K562 (cell line): ENCODE measurements around the gene PPP1R14B. TPM values are rescaled to one million over a fixed set of nuclear protein-coding genes. Genes with fewer than 3 reads are reported as not detected.

Experiments
- ATAC-seq: fragments of 200-7000 bp; cut with Tn5 transposase; 3 replicates; pipeline ENCODE4 v1.9.1; 2020; ENCODE audit warnings: moderate library complexity
- BruUV-seq: library from RNA; stranded (reverse); fragments of 400-500 nt; replicated peaks from 2 replicates; lab custom pipeline; 2021; lab: Mats Ljungman, UMichigan
- CTCF ChIA-PET: fragments of 300-600 bp; formaldehyde crosslinking; extraction: SDS; loops from one replicate; lab custom pipeline; 2021; ENCODE audit warnings: low intra/inter-chr PET ratio; lab: Yijun Ruan, JAX
- POLR2A ChIA-PET: fragments of 300-600, 350-650 bp; sonication (Branson Sonifier 250); formaldehyde crosslinking; extraction: SDS; loops from one replicate; lab custom pipeline; 2021; ENCODE audit warnings: antibody characterized with exemption, inconsistent platforms; lab: Yijun Ruan, JAX
- DNase-seq, 4 experiments: peaks; one replicate each; pipeline versions ENCODE4 v3.0.0 to v3.0.0-alpha.2; 2011 to 2018; ENCODE audit warnings: low spot score in 3 of 4, mixed read lengths in 3 of 4; ENCODE audit errors: extremely low read depth in 1 of 4
- FAIRE-seq: peaks from 2 replicates; lab custom pipeline; 2011; peaks lifted over from hg19 to GRCh38; lab: Jason Lieb, UNC
- H2AFZ ChIP-seq: 2 replicates; pipeline ENCODE4 v1.6.0; 2011; ENCODE audit warnings: low read depth, low read length, control low read depth, inconsistent platforms
- H3K27ac ChIP-seq: fragments of 200-600 bp; 3 replicates; pipeline ENCODE4 v1.8.0; 2011; ENCODE audit warnings: low read depth, mild to moderate bottlenecking, control low read depth, inconsistent platforms, low read length, moderate library complexity, mixed read lengths; ENCODE audit errors: extremely low read depth
- H3K27me3 ChIP-seq, 2 experiments: fragments of 300-600 bp in 1 of 2; 2 replicates in 1 of 2; 3 replicates in 1 of 2; pipeline versions ENCODE4 v1.6.0 to v1.8.0; 2011; ENCODE audit warnings: inconsistent platforms in 2 of 2, low read length in 2 of 2, mild to moderate bottlenecking in 1 of 2, mixed read lengths in 1 of 2, moderate library complexity in 1 of 2; ENCODE audit not compliant: control insufficient read depth in 2 of 2, insufficient read depth in 2 of 2
- H3K36me3 ChIP-seq: fragments of 300-600 bp; 3 replicates; pipeline ENCODE4 v1.8.0; 2011; ENCODE audit warnings: mild to moderate bottlenecking, low read length, inconsistent platforms; ENCODE audit not compliant: control insufficient read depth, insufficient read depth
- H3K4me1 ChIP-seq, 2 experiments: fragments of 200-600 bp in 1 of 2; replicated peaks in 1 of 2; 2 replicates in 1 of 2; 3 replicates in 1 of 2; pipeline versions ENCODE4 v1.5.1 to v1.8.0; 2011; ENCODE audit warnings: inconsistent platforms in 2 of 2, low read length in 2 of 2, mild to moderate bottlenecking in 1 of 2, mixed read lengths in 1 of 2, moderate library complexity in 1 of 2; ENCODE audit not compliant: control insufficient read depth in 2 of 2, insufficient read depth in 2 of 2
- H3K4me2 ChIP-seq: 2 replicates; pipeline ENCODE4 v1.6.1; 2011; ENCODE audit warnings: low read length, control low read depth, inconsistent platforms, mixed read lengths; ENCODE audit not compliant: insufficient read depth
- H3K4me3 ChIP-seq: fragments of 200-600 bp; sonication (generic), shearing (Covaris generic); 2 replicates; pipeline ENCODE4 v1.5.1; 2016; ENCODE audit warnings: control low read depth, inconsistent platforms
- H3K79me2 ChIP-seq: fragments of 200-600 bp; 3 replicates; pipeline ENCODE4 v1.8.0; 2011; ENCODE audit warnings: low read length, inconsistent platforms; ENCODE audit not compliant: control insufficient read depth, insufficient read depth
- H3K9ac ChIP-seq, 2 experiments: 2 replicates each; pipeline versions ENCODE4 v1.6.0 to v1.6.1; 2011; ENCODE audit warnings: low read depth in 2 of 2, low read length in 2 of 2, control low read depth in 1 of 2, inconsistent platforms in 1 of 2, mild to moderate bottlenecking in 1 of 2, mixed read lengths in 1 of 2; ENCODE audit not compliant: insufficient read depth in 1 of 2
- H3K9me1 ChIP-seq: one replicate; pipeline ENCODE4 v1.6.0; 2011; ENCODE audit warnings: inconsistent platforms, mild to moderate bottlenecking, low read length, moderate library complexity; ENCODE audit not compliant: control insufficient read depth, insufficient read depth
- H3K9me3 ChIP-seq: replicated peaks from 2 replicates; pipeline ENCODE4 v1.5.1; 2011; ENCODE audit warnings: low read depth, low read length, inconsistent platforms; ENCODE audit not compliant: control insufficient read depth, insufficient read depth
- H4K20me1 ChIP-seq: replicated peaks from 2 replicates; pipeline ENCODE4 v1.6.1; 2011; ENCODE audit warnings: low read length, inconsistent platforms, mixed read lengths; ENCODE audit not compliant: control insufficient read depth, insufficient read depth
- BRCA1 ChIP-seq, 2 experiments: fragments of 450-650 bp in 1 of 2; sonication (generic) in 1 of 2; formaldehyde crosslinking in 1 of 2; IDR thresholded peaks; 2 replicates each; pipeline versions ENCODE4 v1.5.0 to v1.6.1; 2017 to 2020; ENCODE audit warnings: mild to moderate bottlenecking in 1 of 2, missing genetic modification reagents in 1 of 2
- C11orf30 ChIP-seq: fragments of 450-650 bp; IDR thresholded peaks from 2 replicates; pipeline ENCODE4 v1.6.1; 2016; ENCODE audit warnings: low read depth, mild to moderate bottlenecking
- CBX2 ChIP-seq: fragments of 200-600 bp; sonication (generic); IDR thresholded peaks from one replicate; pipeline ENCODE4 v1.6.1; 2012; ENCODE audit warnings: mild to moderate bottlenecking, low read length, inconsistent platforms; ENCODE audit not compliant: insufficient read depth, poor library complexity, severe bottlenecking
- CEBPB ChIP-seq: fragments of 450-650 bp; IDR thresholded peaks from 2 replicates; pipeline ENCODE4 v1.6.1; 2016; ENCODE audit warnings: missing genetic modification characterization, missing compliant biosample characterization
- CEBPG ChIP-seq, 3 experiments: fragments of 200-800 bp in 1 of 3; sonication (Bioruptor generic) in 1 of 3; sonication (generic) in 1 of 3; formaldehyde crosslinking in 1 of 3; IDR thresholded peaks in 2 of 3; conservative IDR thresholded peaks in 1 of 3; 2 replicates each; pipeline versions ENCODE4 v1.6.1 to v1.8.0; 2016 to 2022; ENCODE audit warnings: missing compliant biosample characterization in 2 of 3, missing genetic modification characterization in 2 of 3, mild to moderate bottlenecking in 1 of 3, missing genetic modification reagents in 1 of 3
- HDGF ChIP-seq: fragments of 450-650 bp; IDR thresholded peaks from 2 replicates; pipeline ENCODE4 v1.6.1; 2016
- HNRNPL ChIP-seq: fragments of 200-400 bp; formaldehyde crosslinking; IDR thresholded peaks from 2 replicates; pipeline ENCODE4 v1.6.1; 2017; ENCODE audit warnings: low read depth, mild to moderate bottlenecking, low read length
- MAFG ChIP-seq: fragments of 450-650 bp; conservative IDR thresholded peaks from 2 replicates; pipeline ENCODE4 v1.6.1; 2016; ENCODE audit warnings: missing genetic modification characterization, missing compliant biosample characterization
- NR2F6 ChIP-seq: fragments of 450-650 bp; formaldehyde crosslinking; IDR thresholded peaks from 2 replicates; pipeline ENCODE4 v1.4.0; 2020; ENCODE audit warnings: mild to moderate bottlenecking
- PHB2 ChIP-seq: fragments of 450-650 bp; IDR thresholded peaks from 2 replicates; pipeline ENCODE4 v1.6.1; 2017; ENCODE audit warnings: low read depth
- SMAD1 ChIP-seq: fragments of 150-350 bp; IDR thresholded peaks from 2 replicates; pipeline ENCODE4 v1.6.1; 2014; ENCODE audit warnings: low read length, low read depth; ENCODE audit not compliant: partially characterized antibody
- SMARCA5 ChIP-seq: fragments of 450-650 bp; IDR thresholded peaks from 2 replicates; pipeline ENCODE4 v1.6.1; 2016
- TRIM24 ChIP-seq, 2 experiments: fragments of 450-650 bp; IDR thresholded peaks; 2 replicates each; pipeline ENCODE4 v1.6.1; 2016
- ZFX ChIP-seq: sonication (generic); formaldehyde crosslinking; IDR thresholded peaks from 2 replicates; pipeline ENCODE4 v1.8.0; 2022; ENCODE audit warnings: mild to moderate bottlenecking, missing genetic modification reagents, moderate library complexity
- ZNF133 ChIP-seq: fragments of 250-450 bp; sonication (Bioruptor Pico); IDR thresholded peaks from 2 replicates; pipeline ENCODE4 v1.4.0; 2020; ENCODE audit warnings: mild to moderate bottlenecking
- ZNF316 ChIP-seq: fragments of 450-650 bp; IDR thresholded peaks from 2 replicates; pipeline ENCODE4 v1.6.1; 2016
- WGBS: fragments of 100-300 bp; shearing (Covaris generic); methylation state at CpG from one replicate; pipeline ENCODE4 v1.1.6; 2016; ENCODE audit warnings: low coverage, mixed read lengths; ENCODE audit not compliant: insufficient coverage; ENCODE audit errors: missing lambda C conversion rate; 5-methylcytosine and 5-hydroxymethylcytosine counted together
- in situ Hi-C: fragments of 300-500 bp; cut with MboI; formaldehyde crosslinking; loops from 4 replicates; pipeline ENCODE4 v1.15.0; 2018; ENCODE audit warnings: inconsistent platforms, mixed read lengths
- intact Hi-C: fragments of 100-400 bp; cut with micrococcal nuclease; formaldehyde crosslinking; loops from 2 replicates; pipeline ENCODE4 v1.14.2; 2022
- polyA plus RNA-seq, 8 experiments: library from polyadenylated mRNA; depleted of rRNA in 4 of 8; stranded (reverse) in 5 of 8; unstranded in 3 of 8; fragments of >200 nt; fragmentation: Nextera tagmentation in 2 of 8; fragmentation: Illumina TruSeq in 1 of 8; extraction: Ambion mirVana in 2 of 8; extraction: Trizol in 1 of 8; gene quantifications; 2 replicates each; pipeline versions ENCODE4 v1.2.1 to v1.2.3, GENCODE V29; 2011 to 2014; ENCODE audit warnings: inconsistent platforms in 1 of 8, missing spikeins in 1 of 8
- total RNA-seq, 7 experiments: library from RNA; depleted of rRNA in 6 of 7; stranded (reverse); fragments of >200 nt in 6 of 7; fragmentation: Illumina TruSeq in 2 of 7; extraction: Trizol in 2 of 7; gene quantifications; 2 replicates each; pipeline versions ENCODE4 v1.2.1 to v1.2.3, GENCODE V29; 2011 to 2021; ENCODE audit warnings: low replicate concordance in 1 of 7
- TF ChIP-seq, protein P1 (sequence below): fragments of 450-650 bp; formaldehyde crosslinking; IDR thresholded peaks from 2 replicates; pipeline ENCODE4 v1.4.0; 2022; ENCODE audit warnings: mild to moderate bottlenecking, moderate library complexity
- TF ChIP-seq, protein P2 (sequence below): sonication (generic); formaldehyde crosslinking; IDR thresholded peaks from 2 replicates; pipeline ENCODE4 v1.8.1; 2023; ENCODE audit warnings: mild to moderate bottlenecking, missing genetic modification reagents

The PPP1R14B gene
- total and polyA plus RNA-seq, 9 of the 15 experiments (the other 6 are each of a cell fraction or from before 2014, with no cell fraction given): 7.7 to 566 (median 212) TPM

DNA sequence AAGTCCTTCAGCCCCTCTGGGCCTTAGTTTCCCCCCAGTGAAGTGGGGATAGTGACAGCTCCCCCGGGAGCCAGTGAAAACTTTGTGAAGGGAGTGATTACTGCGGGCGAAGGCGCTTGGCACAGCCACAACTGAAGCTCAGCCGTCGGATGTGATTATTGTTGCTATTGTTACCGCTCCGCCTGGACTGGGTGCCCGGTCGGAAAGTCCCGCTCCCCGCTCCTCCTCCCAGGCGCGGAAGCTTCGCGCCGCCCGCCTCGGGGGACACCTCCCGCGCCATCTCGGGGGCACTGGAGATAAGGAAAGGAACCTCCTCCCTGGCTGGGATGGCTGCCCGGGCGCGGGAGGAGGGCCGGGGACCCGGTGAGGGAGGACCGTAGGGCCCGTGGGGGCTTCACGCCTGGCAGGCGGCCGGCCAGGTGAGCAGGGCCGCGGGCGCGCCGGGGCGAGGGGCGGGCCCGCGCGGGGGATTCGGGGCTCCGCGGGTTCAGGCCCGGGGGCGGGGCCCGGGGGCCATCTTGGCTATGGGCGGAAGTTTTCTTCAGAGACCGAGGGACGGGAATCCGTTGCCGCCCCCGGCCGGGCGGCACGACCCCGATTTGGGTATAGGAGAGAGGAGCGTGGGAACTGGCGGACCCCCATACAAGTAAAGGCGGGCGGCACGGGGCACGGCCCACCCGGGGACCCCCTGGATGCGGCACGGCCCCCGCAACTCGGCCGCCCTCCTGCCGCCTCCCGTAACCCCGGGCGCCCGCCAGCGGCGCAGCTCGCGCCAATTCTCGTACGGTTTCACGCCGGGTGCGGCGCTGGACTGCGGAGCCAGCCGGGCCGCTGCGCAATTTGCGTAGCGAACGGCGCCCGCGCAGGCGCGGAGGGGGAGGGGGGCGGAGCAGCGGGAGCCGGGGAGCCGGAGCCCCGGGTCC, 38.5 kb upstream of the PPP1R14B start, which contains the start of gene GPR137:
Gene GPR137 (plus strand): TSS at position 887 of the 923 bp plus-strand sequence. CDS start 677 bp downstream, outside the sequence.
- H2AFZ ChIP-seq: peak within 1 kb of the TSS; percentile 93
- H3K4me2 ChIP-seq: peak within 1 kb of the TSS; percentile 80
- BruUV-seq: TSS peak; percentile 92
- no peaks in the 10 kb centered on the region for H3K9me3 ChIP-seq
- intact Hi-C loops: no loop called here
- peak within 1 kb of the TSS; percentile 79 for H3K27ac ChIP-seq
- peaks cover 12% of the 10 kb centered on the region; the same call in 1 of the 3 replicates for H3K79me2 ChIP-seq
- WGBS: under 1% methylated on average over 53 of the region's 102 CpGs
- no peaks in the 10 kb centered on the region for H3K9me1 ChIP-seq
- peak within 1 kb of the TSS; percentile 69 to 93 for H3K9ac ChIP-seq
- H3K4me3 ChIP-seq: peak within 1 kb of the TSS; percentile 91
- H4K20me1 ChIP-seq: no peaks in the 10 kb centered on the region
- in situ Hi-C loops: no loop called here
- no peaks in the 10 kb centered on the region for H3K27me3 ChIP-seq
- CTCF ChIA-PET: interaction anchor here (0.8 kb wide), 1 partner anchor 14 kb away, joined by 3 read pairs; no protein-coding TSS in a partner anchor
- H3K36me3 ChIP-seq: peaks cover 4% of the 10 kb centered on the region; the same call in 1 of the 3 replicates
- ATAC-seq (peak; percentile 77), FAIRE-seq (peak; percentile 52), DNase-seq (peak; percentile 87 to 97 (median 95))
- H3K4me1 ChIP-seq: peaks cover 7 to 43% of the 10 kb centered on the region in 2 experiments; a peak in 4 of 5 replicates
- POLR2A ChIA-PET: interaction anchor here (0.6 to 5.1 kb wide), 12 partner anchors 9 to 459 kb away, joined by 3 to 54 read pairs (median 4); partner anchors contain the start of genes ESRRA and FERMT3
- no peak for TF ChIP-seq MAFG
- TF ChIP-seq SMARCA5: no peak
- TF ChIP-seq NR2F6: no peak
- no peak for TF ChIP-seq CEBPG (CRISPR knock-in tag; IDR thresholded peaks at IDR 0.05)
- no peak for TF ChIP-seq CEBPG (tag; conservative IDR thresholded peaks at IDR 0.05 in 1 of 2, IDR thresholded peaks at IDR 0.05 in 1 of 2)
- TF ChIP-seq SMAD1: no peak
- peak; percentile 98 for TF ChIP-seq HNRNPL
- TF ChIP-seq C11orf30: no peak
- TF ChIP-seq, protein P1, sequence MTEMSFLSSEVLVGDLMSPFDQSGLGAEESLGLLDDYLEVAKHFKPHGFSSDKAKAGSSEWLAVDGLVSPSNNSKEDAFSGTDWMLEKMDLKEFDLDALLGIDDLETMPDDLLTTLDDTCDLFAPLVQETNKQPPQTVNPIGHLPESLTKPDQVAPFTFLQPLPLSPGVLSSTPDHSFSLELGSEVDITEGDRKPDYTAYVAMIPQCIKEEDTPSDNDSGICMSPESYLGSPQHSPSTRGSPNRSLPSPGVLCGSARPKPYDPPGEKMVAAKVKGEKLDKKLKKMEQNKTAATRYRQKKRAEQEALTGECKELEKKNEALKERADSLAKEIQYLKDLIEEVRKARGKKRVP (CRISPR knock-in tag): no peak
- TF ChIP-seq TRIM24 (IDR thresholded peaks at IDR 0.05): no peak
- TF ChIP-seq ZFX (CRISPR knock-in tag): peak; percentile 71
- TF ChIP-seq PHB2: no peak
- no peak for TF ChIP-seq ZNF316
- TF ChIP-seq CBX2: no peak
- no peak for TF ChIP-seq HDGF
- TF ChIP-seq, protein P2, sequence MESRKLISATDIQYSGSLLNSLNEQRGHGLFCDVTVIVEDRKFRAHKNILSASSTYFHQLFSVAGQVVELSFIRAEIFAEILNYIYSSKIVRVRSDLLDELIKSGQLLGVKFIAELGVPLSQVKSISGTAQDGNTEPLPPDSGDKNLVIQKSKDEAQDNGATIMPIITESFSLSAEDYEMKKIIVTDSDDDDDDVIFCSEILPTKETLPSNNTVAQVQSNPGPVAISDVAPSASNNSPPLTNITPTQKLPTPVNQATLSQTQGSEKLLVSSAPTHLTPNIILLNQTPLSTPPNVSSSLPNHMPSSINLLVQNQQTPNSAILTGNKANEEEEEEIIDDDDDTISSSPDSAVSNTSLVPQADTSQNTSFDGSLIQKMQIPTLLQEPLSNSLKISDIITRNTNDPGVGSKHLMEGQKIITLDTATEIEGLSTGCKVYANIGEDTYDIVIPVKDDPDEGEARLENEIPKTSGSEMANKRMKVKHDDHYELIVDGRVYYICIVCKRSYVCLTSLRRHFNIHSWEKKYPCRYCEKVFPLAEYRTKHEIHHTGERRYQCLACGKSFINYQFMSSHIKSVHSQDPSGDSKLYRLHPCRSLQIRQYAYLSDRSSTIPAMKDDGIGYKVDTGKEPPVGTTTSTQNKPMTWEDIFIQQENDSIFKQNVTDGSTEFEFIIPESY (CRISPR knock-in tag): no peak
- TF ChIP-seq ZNF133 (CRISPR knock-in tag): no peak
- TF ChIP-seq CEBPB (tag): no peak
- TF ChIP-seq BRCA1 (IDR thresholded peaks at IDR 0.05): no peak
- no peak for TF ChIP-seq BRCA1 (CRISPR knock-in tag; IDR thresholded peaks at IDR 0.05)
